Ishikawa (cell line): ENCODE data around the gene SP5.

Source experiments
- EP300 ChIP-seq: IDR thresholded peaks from 2 replicates; pipeline ENCODE4 v1.6.1; 2012; ENCODE audit warnings: borderline replicate concordance
- MAX ChIP-seq: IDR thresholded peaks from 2 replicates; pipeline ENCODE4 v1.6.1; 2012
- NFIC ChIP-seq: IDR thresholded peaks from 2 replicates; pipeline ENCODE4 v1.6.1; 2012
- RAD21 ChIP-seq: IDR thresholded peaks from 2 replicates; pipeline ENCODE4 v1.6.1; 2012; ENCODE audit warnings: low read depth
- REST ChIP-seq: IDR thresholded peaks from 2 replicates; pipeline ENCODE4 v1.6.1; 2012; ENCODE audit warnings: low read depth, mild to moderate bottlenecking
- TAF1 ChIP-seq: IDR thresholded peaks from 2 replicates; pipeline ENCODE4 v1.6.1; 2012; ENCODE audit warnings: low read depth, mild to moderate bottlenecking
- USF1 ChIP-seq: IDR thresholded peaks from 2 replicates; pipeline ENCODE4 v1.6.1; 2012

DNA sequence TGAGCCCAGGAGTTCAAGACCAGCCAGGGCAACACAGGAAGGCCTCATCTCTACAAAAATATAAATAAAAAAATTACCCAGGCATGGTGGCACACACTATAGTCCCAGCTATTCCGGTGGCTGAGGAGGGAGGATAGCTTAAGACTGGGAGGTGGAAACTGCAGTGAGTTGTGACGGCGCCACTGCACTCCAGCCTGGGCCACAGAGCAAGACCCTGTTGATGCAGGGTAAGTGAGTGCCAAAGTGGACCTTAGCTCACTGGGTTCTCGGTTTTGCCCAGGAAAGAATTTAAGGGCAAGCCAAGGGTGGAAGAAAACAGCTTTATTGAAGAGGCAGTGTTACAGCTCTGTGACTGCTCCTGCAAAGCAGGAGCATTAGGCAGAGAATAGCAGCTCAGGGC, 48.1 kb downstream of the SP5 start:
- TF ChIP-seq EP300: no peak
- TF ChIP-seq TAF1: no peak
- no peak for TF ChIP-seq NFIC
- TF ChIP-seq USF1: no peak
- TF ChIP-seq REST: no peak
- no peak for TF ChIP-seq MAX
- no peak for TF ChIP-seq RAD21
